NCI-H526 treated with DMSO at 0.1 percent for 48 hours (cell line): ENCODE results near the gene ZNF219.

ENCODE experiments used
- DNase-seq: peaks from one replicate; lab custom pipeline; 2025; lab: John Stamatoyannopoulos, UW

Gene ZNF219

GRCh38 chr14:21101802-21102413 lies 3.5 kb upstream of the ZNF219 start:
- DNase-seq, result no peak

- no peak for DNase-seq
These were observed 2.5 kb upstream of the ZNF219 start, which contains the start of gene TMEM253 for GRCh38 chr14:21100931-21101330. Gene TMEM253, plus strand, starts transcription at chr14:21101066. Its CDS starts 278 bp downstream, at chr14:21101344.

DNA sequence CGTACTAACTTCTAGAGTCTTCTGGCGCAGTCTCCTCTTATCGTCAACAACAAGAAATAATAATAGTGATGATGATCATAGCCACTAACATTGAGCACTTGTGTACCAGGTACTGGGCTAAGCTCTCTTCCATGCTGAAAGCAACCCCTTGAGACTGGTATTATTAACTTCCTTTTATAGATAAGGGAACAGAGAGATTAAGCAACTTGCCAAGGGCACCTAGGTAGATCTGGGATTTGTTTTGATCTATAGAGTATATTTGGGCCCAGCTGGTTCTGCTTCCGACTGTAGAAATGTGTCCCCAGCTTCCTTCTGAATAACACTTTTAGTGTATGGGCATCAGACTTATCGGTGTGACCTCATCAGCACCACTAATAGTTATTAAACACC lies 1.1 kb upstream of the ZNF219 start:
- DNase-seq, result no peak

DNA sequence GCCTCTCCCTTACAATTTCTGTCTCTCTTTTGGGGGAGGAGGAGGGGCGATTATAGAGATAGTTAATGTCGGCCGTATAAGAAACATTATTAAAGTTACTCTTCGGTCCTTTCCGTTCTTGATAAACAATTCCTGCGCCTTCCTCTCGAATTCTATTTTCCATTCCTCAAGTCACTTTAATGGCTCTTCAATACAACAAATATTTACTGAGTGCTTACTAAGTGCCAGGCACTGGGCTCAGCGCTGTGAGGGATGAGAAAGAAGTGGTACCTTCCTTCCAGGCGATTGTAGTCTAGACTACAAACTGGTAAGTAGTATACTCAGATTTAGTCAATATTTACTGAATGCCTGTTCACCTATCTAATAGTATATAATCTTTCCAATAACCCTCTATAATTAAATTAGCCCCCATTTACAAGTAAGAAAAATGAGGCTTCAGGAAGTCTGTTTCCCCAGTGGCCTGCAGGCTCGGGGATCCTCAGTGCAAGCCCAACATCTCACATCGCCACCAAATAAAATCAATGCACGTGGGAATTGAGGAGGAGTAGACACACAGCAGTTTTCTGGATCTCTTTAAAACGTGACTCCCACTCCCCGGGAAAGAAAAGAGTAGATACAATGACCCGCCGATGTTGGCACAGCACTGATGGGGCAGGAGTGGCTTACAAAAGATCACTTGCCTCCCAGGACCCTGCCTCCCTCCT lies 589 bp upstream of the ZNF219 start:
- peak; percentile 41 for DNase-seq

- DNase-seq, result peak; percentile 22
These were observed 799 bp downstream of the ZNF219 start for GRCh38 chr14:21097636-21098075.

DNA sequence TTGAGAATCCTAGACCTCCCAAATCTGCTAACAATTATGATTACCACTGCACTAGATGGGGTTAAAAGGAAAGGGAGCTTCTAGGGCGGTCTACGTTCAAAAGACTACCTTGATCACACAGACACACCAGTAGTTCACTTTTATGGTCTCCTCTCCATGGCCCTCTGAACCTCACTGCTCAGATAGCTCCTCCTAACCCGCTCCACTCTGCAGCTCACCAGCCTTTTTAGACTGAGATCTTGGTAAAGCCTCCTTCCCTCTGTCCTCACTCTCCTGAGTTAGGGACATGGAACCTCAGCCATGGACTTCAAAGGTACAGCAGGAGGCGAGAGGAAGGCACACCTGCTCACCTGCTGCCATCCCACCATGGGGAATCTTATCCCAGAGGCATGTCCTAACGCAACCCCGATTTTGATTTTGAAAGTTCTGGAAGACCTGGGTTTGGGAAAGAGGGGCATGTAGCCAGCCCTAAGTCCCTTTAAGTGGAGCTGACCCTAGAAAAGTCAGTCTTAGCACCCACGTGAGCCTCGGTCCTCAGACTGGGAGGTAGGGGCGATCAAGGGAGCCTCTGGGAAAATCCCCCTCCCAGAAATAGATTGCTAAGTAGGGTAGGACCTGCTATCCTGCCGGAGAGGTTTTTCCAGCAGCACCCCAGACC lies 1.3 kb downstream of the ZNF219 start:
- DNase-seq, result no peak

DNA sequence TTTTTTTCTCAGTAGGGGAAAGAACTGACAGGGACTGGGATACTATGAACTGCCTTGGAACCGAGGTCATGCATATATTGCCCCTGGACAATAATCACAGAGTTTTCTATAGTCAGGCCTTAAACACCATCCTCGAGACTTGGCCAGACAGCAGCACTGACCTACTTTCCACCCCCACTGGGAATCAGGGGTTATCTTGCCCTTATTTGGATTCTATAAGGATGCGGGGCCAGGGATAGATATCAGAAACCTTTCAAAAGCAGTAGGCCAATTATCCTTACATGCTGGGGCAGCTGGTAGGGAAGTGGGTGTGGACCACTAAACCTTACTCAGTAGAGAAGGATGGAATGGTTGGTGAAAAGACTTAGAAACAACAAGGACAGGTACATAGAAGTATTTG lies 2.0 kb downstream of the ZNF219 start:
- no peak for DNase-seq

DNA sequence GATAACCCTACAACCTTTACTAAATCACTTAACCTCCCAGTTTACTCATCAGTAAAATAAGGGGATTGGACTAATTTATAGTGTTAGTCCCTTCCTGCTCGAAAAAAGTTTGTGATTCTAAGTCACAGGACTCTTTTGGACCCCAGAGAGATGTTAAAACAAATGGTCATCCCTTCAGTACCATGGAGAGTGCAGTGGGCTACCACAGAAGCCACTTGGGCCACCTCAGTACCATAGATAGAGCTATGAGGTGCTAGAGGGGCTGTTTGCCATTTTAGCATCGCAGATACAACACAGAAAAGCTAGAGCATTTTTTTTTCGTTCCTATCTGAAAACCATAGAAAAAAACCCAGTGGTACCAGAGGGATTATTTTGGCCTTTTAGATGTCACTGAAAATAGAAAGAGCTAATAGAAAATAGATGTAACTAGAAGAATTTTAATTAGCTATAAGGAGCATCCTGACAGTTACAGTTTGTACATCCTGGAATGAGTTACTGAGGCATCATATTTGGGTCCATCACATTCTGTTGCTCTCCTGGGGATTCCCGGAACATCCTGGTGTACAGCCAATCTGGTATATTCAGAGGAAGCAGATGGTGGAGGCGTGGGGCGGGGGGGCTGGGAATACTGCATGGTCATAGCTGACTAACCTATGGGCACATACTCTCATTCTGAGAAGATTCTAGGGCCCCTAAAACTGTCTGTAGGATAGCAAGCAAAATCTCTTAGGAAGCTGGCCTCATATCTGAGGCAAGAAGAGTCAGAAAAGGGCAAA lies 2.8 kb downstream of the ZNF219 start:
- DNase-seq, result no peak

- DNase-seq, result peak; percentile 67
These were observed 4.4 kb downstream of the ZNF219 start for GRCh38 chr14:21093769-21094681.

GRCh38 chr14:21093018-21093417 lies 5.4 kb downstream of the ZNF219 start:
- no peak for DNase-seq

DNA sequence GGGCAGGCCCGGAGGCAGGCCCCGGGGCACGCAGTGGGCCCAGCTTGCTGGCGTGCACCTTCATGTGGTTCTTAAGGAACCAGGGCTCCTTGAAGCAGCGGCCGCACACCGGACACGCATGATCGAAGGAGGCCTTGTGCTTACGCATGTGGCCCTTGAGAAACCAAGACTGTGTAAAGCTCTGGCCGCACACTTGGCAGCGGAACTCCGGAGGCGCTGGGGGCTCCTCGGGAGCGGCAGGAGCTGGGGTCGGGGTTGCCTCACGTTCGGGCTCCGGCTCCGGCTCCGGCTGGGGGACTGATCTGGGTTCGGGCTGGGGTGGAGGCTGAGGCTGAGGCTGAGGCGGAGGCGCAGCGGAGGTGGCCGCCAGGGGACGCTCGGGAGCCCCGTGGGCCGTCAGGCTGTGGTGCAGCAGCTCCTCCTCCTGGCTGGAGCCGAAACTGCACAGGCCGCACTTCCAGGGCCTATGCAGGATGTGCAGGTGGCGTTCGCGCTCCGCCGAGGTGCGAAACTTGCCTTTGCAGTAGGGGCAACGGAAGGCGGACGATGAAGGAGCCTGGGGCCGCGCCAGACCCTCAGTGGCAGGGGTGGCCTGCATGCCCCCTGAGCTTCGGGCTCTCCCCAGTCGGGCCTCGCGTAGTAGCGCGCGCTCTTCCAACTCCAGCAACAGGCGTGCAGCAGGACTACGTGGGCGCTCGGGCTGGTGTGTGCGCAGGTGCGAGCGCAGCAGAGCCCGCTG lies 6.0 kb downstream of the ZNF219 start:
- peak; percentile 15 for DNase-seq

DNA sequence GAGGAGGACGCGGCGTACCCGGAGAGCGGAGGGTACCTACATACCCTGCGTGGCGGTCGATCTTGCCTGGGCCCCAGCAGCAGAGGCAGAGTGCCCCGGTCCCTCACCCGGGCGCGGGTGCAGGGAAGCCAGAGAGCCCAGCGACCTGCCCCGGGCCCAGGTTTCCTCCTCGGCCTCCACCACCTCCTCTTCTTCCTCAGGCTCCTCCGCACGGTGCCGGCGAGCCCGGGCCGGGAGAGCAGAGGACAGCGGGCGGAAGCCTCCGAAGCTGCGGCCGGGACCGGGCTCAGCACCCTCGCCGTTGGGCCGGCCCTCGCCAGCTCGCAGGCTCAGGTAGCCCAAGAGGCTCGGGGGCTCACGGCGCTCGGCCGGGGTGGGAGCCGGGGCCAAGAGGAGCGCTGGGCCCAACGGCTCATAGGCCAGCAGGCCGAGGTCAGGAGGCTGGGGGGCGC lies 6.6 kb downstream of the ZNF219 start:
- DNase-seq, result no peak

- DNase-seq, result no peak
These were observed 7.4 kb downstream of the ZNF219 start for GRCh38 chr14:21090940-21091663.

- no peak for DNase-seq
These were observed 8.1 kb downstream of the ZNF219 start for GRCh38 chr14:21090194-21090939.

- DNase-seq, result no peak
These were observed 8.6 kb downstream of the ZNF219 start for GRCh38 chr14:21089877-21090193.

- DNase-seq, result no peak
These were observed 9.2 kb downstream of the ZNF219 start for GRCh38 chr14:21089271-21089670.

DNA sequence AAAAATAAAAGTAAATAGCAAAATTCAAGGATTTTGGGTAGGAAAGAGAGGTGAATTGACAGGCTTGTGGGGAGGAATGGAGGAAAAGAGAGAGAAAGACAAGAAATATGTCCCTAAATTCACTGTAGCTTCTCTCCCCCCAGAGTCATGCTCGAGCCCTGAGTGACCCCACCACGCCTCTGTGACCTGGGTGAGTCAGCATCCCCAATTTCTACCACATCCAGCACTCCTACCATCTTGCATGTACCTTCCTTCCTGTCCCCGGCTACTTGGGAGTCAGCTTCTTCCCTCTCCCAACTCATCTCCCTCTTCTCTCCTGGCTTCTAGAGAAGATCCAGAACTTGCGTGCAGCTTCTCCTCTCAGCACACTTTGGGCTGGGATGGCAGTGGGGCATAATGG lies 9.8 kb downstream of the ZNF219 start:
- DNase-seq, result no peak

DNA sequence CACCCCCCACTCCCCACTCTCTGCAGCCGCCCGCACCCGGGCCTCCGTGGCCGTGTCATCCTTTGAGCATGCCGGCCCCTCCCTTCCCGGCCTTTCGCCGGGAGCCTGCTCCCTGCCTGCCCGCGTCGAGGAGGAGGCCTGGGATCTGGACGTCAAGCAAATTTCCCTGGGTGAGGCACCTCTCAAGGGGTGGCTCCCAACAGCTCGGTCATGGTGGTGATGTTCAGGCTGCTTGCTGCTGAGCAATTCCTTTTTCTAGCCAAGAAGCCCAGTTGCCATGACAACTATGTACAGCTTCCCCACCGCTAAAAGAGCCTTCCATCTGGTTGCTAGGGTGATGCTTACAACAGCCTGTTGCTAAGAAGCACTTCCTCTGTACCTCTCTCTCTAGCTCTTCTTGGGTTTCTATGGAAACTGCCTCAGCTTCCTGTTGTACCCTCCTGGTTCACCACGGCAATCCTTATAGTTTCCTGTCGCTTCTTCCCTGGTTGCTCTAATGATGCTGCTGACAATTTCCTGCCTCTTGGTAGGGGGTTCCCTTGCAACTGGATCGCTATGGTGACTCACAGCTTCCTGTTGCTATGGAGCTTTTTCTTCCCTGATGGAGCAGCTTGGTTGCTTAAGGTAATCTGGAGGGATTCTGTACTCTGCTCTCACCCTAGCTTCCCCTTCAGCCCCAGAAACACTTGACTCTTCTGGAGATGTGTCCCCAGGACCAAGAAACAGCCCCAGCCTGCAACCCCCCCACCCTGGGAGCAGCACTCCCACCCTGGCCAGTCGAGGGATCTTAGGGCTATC lies 11.0 kb downstream of the ZNF219 start:
- DNase-seq, result no peak

GRCh38 chr14:21086908-21087293 lies 11.6 kb downstream of the ZNF219 start:
- DNase-seq, result no peak
